Stomach (tissue), 9 donors: ENCODE data around the gene PGAP6. TPM values are rescaled to one million over a fixed set of nuclear protein-coding genes. Genes with fewer than 3 reads are reported as not detected.

Source experiments
- DNase-seq, 2 donors: peaks; one replicate each; pipeline versions ENCODE4 v3.0.0 to v3.0.0-alpha.2; 2013 to 2019
- H3K27ac ChIP-seq, 5 donors: fragments of 200-600 bp in 4 of 5; sonication (generic) in 4 of 5; one replicate each; pipeline ENCODE4 v1.5.1; 2013 to 2019; ENCODE audit warnings: mild to moderate bottlenecking in 1 of 5, moderate library complexity in 1 of 5
- H3K27me3 ChIP-seq, 3 donors: fragments of 200-600 bp; sonication (generic); one replicate each; pipeline ENCODE4 v1.5.1; 2017 to 2019; ENCODE audit warnings: mixed run types in 1 of 3
- H3K36me3 ChIP-seq, 4 donors: fragments of 200-600 bp; sonication (generic); 1 replicate in 3 of 4; 2 replicates in 1 of 4; pipeline ENCODE4 v1.5.1; 2016 to 2019
- H3K4me1 ChIP-seq, 4 donors: fragments of 200-600 bp; sonication (generic); one replicate each; pipeline ENCODE4 v1.5.1; 2016 to 2019
- H3K4me3 ChIP-seq, 4 donors: fragments of 200-600 bp; sonication (generic) in 3 of 4; one replicate each; pipeline ENCODE4 v1.5.1; 2016 to 2019; ENCODE audit warnings: mild to moderate bottlenecking in 1 of 4
- H3K9me3 ChIP-seq, 4 donors: fragments of 200-600 bp; sonication (generic); one replicate each; pipeline ENCODE4 v1.5.1; 2016 to 2019
- EP300 ChIP-seq: sonication (generic); formaldehyde crosslinking; IDR thresholded peaks from one replicate; pipeline ENCODE4 v1.6.1; 2017; ENCODE audit warnings: antibody characterized with exemption
- POLR2A ChIP-seq, 4 donors: fragments of 450-650 bp; IDR thresholded peaks; one replicate each; pipeline ENCODE4 v1.6.1; 2016; ENCODE audit warnings: antibody characterized with exemption in 4 of 4, control low read depth in 2 of 4, mild to moderate bottlenecking in 1 of 4, moderate library complexity in 1 of 4
- POLR2AphosphoS5 ChIP-seq, 3 donors: sonication (generic); formaldehyde crosslinking; IDR thresholded peaks; one replicate each; pipeline ENCODE4 v1.6.1; 2016; ENCODE audit warnings: antibody characterized with exemption in 3 of 3
- WGBS, 5 donors: extraction: QIAGEN DNeasy Blood & Tissue Kit in 3 of 5; methylation state at CpG; one replicate each; pipeline versions ENCODE4 v1.1.5 to v1.1.7; 2013 to 2018; 5-methylcytosine and 5-hydroxymethylcytosine counted together
- intact Hi-C: fragments of 100-400 bp; cut with DNase I; formaldehyde crosslinking; loops from one replicate; pipeline ENCODE4 v1.15.1; 2023; ENCODE audit warnings: low total_unique reads
- polyA plus RNA-seq, 3 donors: library from polyadenylated mRNA; stranded (reverse); fragments of 200-250 nt; gene quantifications; one replicate each; pipeline ENCODE4 v1.2.3, GENCODE V29; 2013
- total RNA-seq, 5 donors: library from RNA; depleted of rRNA; stranded (reverse); fragments of >200 nt; gene quantifications; one replicate each; pipeline versions ENCODE4 v1.1.0 to v1.2.3, GENCODE V29; 2014 to 2016
- TF ChIP-seq, protein P1 (sequence below), 7 experiments: fragments of 450-650 bp in 4 of 7; fragments of 200-600 bp in 3 of 7; sonication (generic) in 3 of 7; IDR thresholded peaks; one replicate each; pipeline ENCODE4 v1.5.1; 2016 to 2019; ENCODE audit warnings: antibody characterized with exemption in 7 of 7, control low read depth in 2 of 7, mild to moderate bottlenecking in 1 of 7
- donor health status: healthy with polysubstance abuse.
- donor health status: Bipolar disorder and iron deficiency.
- donor health status: healthy.

Gene PGAP6
- total and polyA plus RNA-seq, 8 donors: 20.7 to 364 (median 91.5) TPM

DNA sequence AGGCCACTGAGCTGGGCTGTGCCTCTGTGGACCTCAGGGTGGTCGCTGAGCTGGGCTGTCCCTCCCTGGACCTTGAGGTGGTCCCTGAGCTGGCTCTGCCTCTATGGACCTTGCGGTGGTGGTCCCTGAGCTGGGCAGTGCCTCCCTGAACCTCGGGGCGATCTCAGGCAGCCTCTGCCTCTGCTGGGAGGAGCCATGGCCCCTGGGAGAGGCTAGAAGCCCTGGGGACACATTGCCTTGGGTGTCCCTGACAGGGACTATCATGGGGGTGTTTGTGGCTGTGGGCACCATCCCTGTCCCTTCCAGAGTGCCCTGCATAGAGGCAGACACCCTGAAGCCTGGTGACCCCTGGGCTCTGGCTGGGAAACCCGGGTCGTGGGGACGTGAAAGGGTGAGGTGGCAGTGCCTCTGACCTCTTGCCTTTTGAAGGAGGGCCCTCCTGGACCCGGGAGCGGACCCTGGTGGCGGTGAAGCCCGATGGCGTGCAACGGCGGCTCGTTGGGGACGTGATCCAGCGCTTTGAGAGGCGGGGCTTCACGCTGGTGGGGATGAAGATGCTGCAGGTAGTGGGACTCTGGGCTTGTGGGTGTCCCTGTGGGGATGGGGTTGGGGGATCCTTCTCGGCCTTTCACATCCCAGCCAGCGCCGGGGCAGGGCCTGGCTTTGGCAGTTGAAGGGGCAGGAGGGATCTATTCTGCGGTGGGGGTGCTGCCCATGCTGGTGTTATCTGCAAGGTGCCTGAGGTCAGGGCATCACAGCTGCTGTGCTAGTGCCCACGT, 17.0 kb upstream of the PGAP6 start:
- WGBS, 5 donors: 75 to 81% (median 80%) methylated on average over 18 to 24 of the region's 24 CpGs
- TF ChIP-seq EP300 (no peak), POLR2A (IDR thresholded peaks at IDR 0.05) (no peak), POLR2AphosphoS5 (IDR thresholded peaks at IDR 0.05) (no peak)
- TF ChIP-seq, protein P1, sequence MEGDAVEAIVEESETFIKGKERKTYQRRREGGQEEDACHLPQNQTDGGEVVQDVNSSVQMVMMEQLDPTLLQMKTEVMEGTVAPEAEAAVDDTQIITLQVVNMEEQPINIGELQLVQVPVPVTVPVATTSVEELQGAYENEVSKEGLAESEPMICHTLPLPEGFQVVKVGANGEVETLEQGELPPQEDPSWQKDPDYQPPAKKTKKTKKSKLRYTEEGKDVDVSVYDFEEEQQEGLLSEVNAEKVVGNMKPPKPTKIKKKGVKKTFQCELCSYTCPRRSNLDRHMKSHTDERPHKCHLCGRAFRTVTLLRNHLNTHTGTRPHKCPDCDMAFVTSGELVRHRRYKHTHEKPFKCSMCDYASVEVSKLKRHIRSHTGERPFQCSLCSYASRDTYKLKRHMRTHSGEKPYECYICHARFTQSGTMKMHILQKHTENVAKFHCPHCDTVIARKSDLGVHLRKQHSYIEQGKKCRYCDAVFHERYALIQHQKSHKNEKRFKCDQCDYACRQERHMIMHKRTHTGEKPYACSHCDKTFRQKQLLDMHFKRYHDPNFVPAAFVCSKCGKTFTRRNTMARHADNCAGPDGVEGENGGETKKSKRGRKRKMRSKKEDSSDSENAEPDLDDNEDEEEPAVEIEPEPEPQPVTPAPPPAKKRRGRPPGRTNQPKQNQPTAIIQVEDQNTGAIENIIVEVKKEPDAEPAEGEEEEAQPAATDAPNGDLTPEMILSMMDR (IDR thresholded peaks at IDR 0.05): no peak
- Histone ChIP-seq H3K36me3 (peaks cover 0 to 15% (median 8%) of the 10 kb centered on the region in 4 donors), H3K4me3 (no peak overlapping the region), H3K27me3 (no peaks in the 10 kb centered on the region), H3K4me1 (peaks cover 24 to 61% (median 47%) of the 10 kb centered on the region in 4 donors), H3K27ac (peak overlapping the region in 4 of 5 donors; percentile 72 to 90 (median 82)), H3K9me3 (no peaks in the 10 kb centered on the region)
- intact Hi-C loops: no loop called here
- DNase-seq: no peak

DNA sequence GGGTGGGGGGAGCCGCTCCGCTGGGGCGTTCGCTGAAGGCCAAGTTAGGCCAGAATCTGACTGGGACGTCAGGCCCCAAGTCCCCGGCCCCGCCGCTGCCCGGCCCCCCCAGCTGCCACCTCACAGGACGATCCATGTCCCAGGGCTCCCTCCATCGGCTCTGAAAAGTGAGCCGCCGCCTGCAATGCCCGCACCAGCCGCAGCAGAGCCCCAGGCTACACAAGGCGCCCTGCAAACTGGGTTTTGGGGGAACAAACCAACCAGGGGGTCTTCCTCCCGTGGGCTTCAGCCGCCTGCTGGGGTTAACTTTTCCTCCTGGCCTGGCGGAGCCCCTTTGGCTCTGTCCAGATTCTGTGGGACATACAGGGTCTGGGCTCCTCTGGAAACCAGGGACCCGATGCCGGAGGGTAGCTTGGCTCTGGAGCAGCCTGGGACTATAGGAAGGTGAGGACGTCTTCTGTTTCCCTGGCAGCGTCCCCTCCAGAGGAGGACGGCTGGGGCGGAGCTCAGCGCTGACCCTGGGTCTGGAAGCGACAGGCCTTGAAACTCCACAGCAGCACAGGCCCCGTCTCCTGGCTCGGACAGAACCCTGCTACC, 16.1 kb upstream of the PGAP6 start:
- no peaks in the 10 kb centered on the region for H3K27me3 ChIP-seq
- H3K9me3 ChIP-seq: no peaks in the 10 kb centered on the region
- peak overlapping the region; percentile 49 to 90 (median 77) for H3K27ac ChIP-seq
- H3K36me3 ChIP-seq: peaks cover 0 to 15% (median 8%) of the 10 kb centered on the region in 4 donors
- WGBS, 5 donors: 16 to 36% (median 28%) methylated on average over 11 to 29 of the region's 29 CpGs
- TF ChIP-seq POLR2AphosphoS5 (IDR thresholded peaks at IDR 0.05): no peak
- no peak for TF ChIP-seq EP300
- TF ChIP-seq POLR2A (IDR thresholded peaks at IDR 0.05): no peak
- TF ChIP-seq, protein P1 (IDR thresholded peaks at IDR 0.05): peak in 5 of 7 experiments; percentile 39 to 59 (median 50)
- DNase-seq: peak; percentile 82 to 93
- peak overlapping the region; percentile 62 to 89 (median 76) for H3K4me3 ChIP-seq
- H3K4me1 ChIP-seq: peaks cover 24 to 54% (median 46%) of the 10 kb centered on the region in 4 donors
- intact Hi-C loops: no loop called here

DNA sequence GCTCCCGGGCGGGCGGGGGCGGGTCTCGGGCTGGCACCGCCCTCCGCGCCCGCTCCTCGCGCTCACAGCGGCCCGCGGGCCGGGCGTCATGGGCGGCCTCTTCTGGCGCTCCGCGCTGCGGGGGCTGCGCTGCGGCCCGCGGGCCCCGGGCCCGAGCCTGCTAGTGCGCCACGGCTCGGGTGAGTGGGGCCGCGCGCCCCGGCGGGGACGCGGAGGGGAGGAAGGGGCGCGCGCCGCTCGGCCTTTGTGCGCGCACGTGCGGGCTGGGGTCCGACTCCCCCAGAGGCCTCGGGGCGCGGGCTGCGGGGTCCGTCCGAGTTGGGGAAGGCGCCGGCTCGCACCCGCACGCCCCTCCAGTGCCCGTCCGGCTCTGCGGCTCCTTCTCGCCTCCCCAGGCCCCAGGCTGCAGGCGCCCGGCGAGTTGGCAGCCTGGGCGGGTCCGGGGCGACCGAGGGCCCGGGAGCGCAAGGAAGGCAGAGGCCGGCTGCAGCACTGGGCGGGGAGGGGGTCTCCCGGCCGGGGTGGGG, 15.4 kb upstream of the PGAP6 start, which contains the start of gene NME4:
TSS of gene NME4 (plus strand) at position 65 of the 527 bp plus-strand sequence. CDS start at position 89, 24 bp downstream.
- 0 to 1% (median 0%) methylated on average over 15 to 73 of the region's 75 CpGs; no CpG with 5 or more reads in 1 of the 5 donors for WGBS, 5 donors
- H3K36me3 ChIP-seq: peaks cover 0 to 15% (median 8%) of the 10 kb centered on the region in 4 donors
- peak within 1 kb of the TSS; percentile 72 to 90 (median 83) for H3K27ac ChIP-seq
- no peak for TF ChIP-seq EP300
- no peak for TF ChIP-seq POLR2A (IDR thresholded peaks at IDR 0.05)
- TF ChIP-seq, protein P1 (IDR thresholded peaks at IDR 0.05): no peak
- TF ChIP-seq POLR2AphosphoS5 (IDR thresholded peaks at IDR 0.05): no peak
- intact Hi-C loops: no loop called here
- H3K4me3 ChIP-seq: peak within 1 kb of the TSS; percentile 62 to 89 (median 76)
- H3K27me3 ChIP-seq: no peaks in the 10 kb centered on the region
- H3K4me1 ChIP-seq: peaks cover 24 to 48% (median 39%) of the 10 kb centered on the region in 4 donors
- no peaks in the 10 kb centered on the region for H3K9me3 ChIP-seq
- DNase-seq: peak in 1 of 2 donors; percentile 69

DNA sequence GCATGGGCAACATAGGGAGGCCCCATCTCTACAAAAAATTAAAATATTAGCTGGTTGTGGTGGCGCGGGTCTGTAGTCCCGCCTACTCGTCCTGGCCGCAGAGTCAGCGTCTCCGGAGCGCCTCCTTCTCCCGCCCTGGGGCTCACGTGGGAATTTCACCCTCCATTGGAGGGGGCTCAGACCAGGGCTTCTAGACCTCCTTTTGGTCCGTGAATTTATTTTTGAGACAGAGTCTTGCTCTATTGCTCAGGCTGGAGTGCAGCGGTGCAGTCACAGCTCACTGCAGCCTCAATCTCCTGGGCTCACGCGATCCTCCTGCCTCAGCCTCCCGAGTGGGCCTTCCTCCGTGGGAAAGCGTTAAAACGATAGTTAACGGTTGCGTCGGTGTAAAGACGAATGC, 14.8 kb upstream of the PGAP6 start:
- Histone ChIP-seq H3K27me3 (no peaks in the 10 kb centered on the region), H3K9me3 (no peaks in the 10 kb centered on the region), H3K4me3 (peak overlapping the region; percentile 62 to 89 (median 76)), H3K36me3 (peaks cover 0 to 15% (median 8%) of the 10 kb centered on the region in 4 donors), H3K4me1 (peaks cover 24 to 46% (median 37%) of the 10 kb centered on the region in 4 donors), H3K27ac (peak overlapping the region; percentile 60 to 90 (median 75))
- 2 to 5% (median 4%) methylated on average over 22 of the region's 22 CpGs for WGBS, 5 donors
- DNase-seq: peak in 1 of 2 donors; percentile 78
- TF ChIP-seq, protein P1 (IDR thresholded peaks at IDR 0.05): no peak
- peak in 1 of 3 donors; percentile 4 for TF ChIP-seq POLR2AphosphoS5 (IDR thresholded peaks at IDR 0.05)
- no peak for TF ChIP-seq EP300
- TF ChIP-seq POLR2A (IDR thresholded peaks at IDR 0.05): no peak
- intact Hi-C loops: no loop called here
